Head of caudate nucleus (tissue), 42 donors: Measurements from ENCODE around the gene CD300H.
A peak's percentile ranks its signal among the peaks of the same experiment; 100 is the strongest.
"Not testable (repeated sequence)": the region's sequence is repeated elsewhere in the genome, so short reads cannot be mapped to it uniquely, and the experiment has no call there.

Experiments
- DNase-seq, 42 donors: peaks; one replicate each; pipeline versions ENCODE4 v3.0.0 to v3.0.0-alpha.2; 2020 to 2021; ENCODE audit warnings: mixed read lengths in 7 of 42
- intact Hi-C: fragments of 100-400 bp; cut with DNase I; formaldehyde crosslinking; loops from one replicate; pipeline ENCODE4 v1.15.0; 2022

CD300H gene

GRCh38 chr17:74592087-74592990 is 25.0 kb upstream of the CD300H start, which contains the start of gene CD300LD:
Gene CD300LD (minus strand): TSS chr17:74592283. CDS start chr17:74592202, 81 bp downstream.
- intact Hi-C loops: no loop called here
- DNase-seq: no peak

DNA sequence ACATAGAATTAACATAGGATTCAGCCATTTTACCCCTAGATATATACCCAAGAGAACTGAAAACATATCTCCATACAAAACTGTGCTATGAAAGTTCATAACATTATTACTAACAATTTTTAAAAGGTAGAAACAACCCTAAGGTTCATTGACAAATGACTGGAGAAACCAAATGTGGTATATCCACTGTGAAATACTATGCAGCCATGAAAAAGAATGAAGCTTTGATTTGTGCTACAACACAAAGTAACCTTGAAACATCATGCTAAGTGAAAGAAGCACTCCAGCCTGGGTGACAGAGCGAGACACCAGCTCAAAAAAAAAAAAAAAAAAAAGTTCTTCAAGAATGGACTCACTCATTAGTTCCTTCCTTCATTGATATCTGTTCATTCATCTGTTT is 24.2 kb upstream of the CD300H start:
- DNase-seq: no peak
- intact Hi-C loops: no loop called here

DNA sequence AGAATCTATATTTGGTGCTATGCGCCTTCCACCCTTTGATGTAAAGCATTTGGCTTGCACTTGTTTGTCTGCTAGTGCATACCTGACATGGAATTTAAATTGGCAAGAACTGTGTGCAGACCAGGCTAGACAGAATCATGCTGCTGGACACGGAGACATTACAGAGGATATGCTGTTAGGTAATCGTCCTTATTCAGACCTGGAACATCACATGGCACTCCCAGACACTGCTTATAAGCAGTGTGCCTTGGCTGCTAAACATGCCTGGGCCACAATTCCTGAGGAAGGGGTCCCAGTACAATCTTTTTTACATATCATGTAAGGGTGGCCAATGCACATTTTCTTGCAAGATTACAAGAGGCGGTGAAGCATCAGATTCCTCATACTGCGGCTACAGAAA is 18.4 kb upstream of the CD300H start:
- DNase-seq: no peak
- intact Hi-C loops: no loop called here

GRCh38 chr17:74584292-74585060 is 17.2 kb upstream of the CD300H start:
- no peak for DNase-seq
- intact Hi-C loops: no loop called here

- DNase-seq: no peak
Measured at GRCh38 chr17:74582633-74583032, 15.3 kb upstream of the CD300H start.

DNA sequence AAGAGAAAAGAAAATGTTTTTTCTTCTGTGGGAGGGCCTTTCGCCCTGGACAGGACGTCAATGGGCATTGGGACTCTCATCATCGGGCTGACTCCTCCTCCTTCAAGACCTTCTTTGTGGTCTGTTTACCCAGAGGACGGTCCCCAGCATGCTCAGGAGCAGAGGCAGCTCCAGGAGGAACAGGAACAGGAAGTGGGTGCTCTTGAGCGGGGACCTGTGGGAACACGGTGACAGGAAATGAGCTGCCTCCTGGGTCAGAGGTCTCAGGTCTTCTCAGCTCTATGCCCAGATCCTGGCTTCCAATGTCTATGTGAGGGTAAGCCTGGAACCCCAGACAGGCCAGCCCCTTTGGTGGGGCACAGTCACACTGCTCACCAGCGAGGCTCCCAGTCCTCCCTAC is 12.6 kb upstream of the CD300H start:
- intact Hi-C loops: no loop called here
- DNase-seq: no peak

More at GRCh38 chr17:74582633-74583032, 15.3 kb upstream of the CD300H start:
- intact Hi-C loops: no loop called here

- intact Hi-C loops: no loop called here
- DNase-seq: no peak
Measured at GRCh38 chr17:74578979-74579378, 11.7 kb upstream of the CD300H start.

DNA sequence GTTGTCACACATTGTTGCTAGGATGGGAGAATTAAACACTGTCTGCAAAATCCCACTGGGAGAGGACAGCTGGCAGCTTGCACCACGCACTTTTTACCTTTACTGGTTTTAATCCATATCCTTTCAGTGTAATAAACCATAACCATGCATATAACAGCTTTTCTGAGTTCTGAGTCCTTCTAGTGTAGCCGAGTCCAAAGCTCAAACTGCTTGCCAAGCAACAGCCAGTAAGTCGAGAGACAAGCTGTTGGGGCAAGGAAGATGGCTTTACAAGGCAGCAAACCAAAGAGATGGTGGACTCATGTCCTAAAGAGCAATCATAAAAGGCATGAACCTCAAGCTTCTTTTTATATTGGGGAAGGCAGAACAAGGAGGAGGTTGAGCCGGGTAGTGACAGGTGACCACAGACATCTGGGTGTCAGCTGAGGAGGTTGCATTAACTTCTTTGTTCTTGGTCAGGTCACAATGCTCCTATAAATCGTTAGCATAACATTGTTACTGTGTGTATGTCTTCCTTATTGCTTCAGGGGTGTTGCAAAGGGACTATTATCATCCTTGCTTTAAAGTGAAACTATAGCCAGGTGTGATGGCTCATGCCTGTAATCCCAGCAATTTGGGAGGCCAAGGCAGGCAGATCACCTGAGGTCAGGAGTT is 7.3 kb upstream of the CD300H start:
- intact Hi-C loops: no loop called here
- DNase-seq: no peak

DNA sequence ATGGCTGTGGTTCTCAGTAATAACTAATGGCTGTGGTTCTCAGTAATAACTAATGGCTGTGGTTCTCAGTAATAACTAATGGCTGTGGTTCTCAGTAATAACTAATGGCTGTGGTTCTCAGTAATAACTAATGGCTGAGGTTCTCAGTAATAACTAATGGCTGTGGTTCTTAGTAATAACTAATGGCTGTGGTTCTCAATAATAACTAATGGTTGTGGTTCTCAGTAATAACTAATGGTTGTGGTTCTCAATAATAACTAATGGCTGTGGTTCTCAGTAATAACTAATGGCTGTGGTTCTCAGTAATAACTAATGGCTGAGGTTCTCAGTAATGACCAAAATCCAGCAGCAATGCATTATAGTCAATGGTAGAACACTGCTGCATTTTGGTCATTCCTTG is 6.3 kb upstream of the CD300H start:
- intact Hi-C loops, DNase-seq: not testable (repeated sequence)

DNA sequence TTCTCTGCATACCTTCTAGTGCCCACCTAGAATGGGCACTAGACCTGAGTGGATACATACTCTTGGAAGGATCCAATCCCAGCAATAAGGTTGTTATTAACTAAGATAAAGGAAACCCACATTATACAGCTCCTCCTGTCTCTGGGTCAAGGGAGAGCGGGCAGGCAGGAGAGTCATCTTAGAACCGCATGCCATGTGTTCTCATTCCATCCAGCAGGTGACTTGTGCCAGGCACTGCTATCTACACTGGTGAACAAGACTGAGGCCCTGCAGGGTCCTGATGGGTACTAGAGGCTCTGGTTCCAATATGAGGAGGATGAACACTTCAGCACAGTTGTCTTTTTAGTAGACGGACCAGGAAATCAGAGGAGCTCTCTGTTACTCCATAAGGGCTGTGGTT is 5.9 kb upstream of the CD300H start:
- intact Hi-C loops: no loop called here
- DNase-seq: no peak

GRCh38 chr17:74571621-74572270 is 4.4 kb upstream of the CD300H start:
- no peak for DNase-seq
- intact Hi-C loops: no loop called here

- intact Hi-C loops: no loop called here
- DNase-seq: peak in 14 of 42 donors; percentile 6 to 45 (median 18)
Measured at GRCh38 chr17:74569020-74570003, 2.0 kb upstream of the CD300H start.

GRCh38 chr17:74568106-74568873 is 981 bp upstream of the CD300H start:
- DNase-seq: no peak
- intact Hi-C loops: no loop called here

DNA sequence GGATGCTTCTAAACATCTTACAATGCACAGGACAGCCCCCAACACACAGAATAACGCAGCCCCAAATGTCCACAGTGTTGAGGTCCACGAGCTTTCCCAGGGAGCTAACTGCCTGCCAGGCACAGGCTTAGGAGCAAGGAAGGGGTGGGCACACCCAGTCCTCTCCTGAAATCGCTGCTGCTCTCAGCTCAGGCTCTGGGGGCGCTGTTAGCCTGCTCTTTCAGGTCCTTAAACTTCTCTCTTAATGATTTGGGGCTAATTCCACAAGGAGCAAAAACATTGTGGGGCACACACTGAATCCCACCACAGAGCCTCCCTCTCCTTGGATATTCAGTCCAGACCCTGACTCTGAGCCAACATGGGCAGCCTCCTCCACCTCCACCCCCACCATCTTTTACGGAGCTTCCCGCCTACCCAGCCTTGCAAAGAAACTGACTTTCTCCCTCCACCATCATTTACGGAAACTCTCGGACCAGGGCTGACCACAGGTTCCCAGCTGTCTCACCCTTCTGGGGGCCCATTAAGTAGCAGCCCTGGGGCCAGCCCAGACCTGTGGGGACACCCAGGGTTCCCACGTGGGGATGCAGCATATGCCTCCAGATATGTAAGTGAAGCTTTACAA is 1.1 kb downstream of the CD300H start:
- intact Hi-C loops: no loop called here
- peak in 34 of 42 donors; percentile 17 to 69 (median 42) for DNase-seq

DNA sequence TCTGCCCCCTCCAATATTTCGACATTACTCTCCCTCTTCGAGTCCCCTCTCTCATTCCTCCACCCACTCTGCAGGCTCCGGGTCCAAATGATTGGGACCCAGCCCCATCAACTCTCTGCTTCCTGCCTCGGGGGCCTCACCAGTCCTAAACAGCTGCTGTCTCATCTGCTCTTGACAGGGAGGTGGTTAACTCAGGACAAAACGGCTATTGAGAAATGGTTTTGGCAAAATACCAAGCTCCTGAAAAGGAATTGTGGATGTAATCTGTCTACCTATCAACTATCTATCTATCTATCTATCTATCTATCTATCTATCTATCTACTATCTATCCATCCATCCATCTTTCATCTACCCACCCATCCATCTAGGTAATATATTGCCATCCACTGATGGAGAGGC is 2.2 kb downstream of the CD300H start:
- DNase-seq: no peak
- intact Hi-C loops: no loop called here

DNA sequence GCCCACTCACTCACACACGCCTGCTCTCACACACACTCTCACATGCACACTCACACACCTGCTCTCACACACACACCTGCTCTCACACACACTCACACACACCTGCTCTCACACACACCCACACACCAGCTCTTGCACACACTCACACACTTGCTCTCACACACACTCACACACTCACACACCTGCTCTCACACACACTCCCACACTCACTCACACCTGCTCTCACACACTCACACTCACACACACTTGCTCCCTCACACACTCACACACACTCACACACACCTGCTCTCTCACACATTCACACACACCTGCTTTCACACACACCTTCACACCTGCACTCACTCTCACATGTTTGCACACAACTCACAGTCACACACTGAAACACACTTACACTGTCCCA is 4.0 kb downstream of the CD300H start:
- intact Hi-C loops: no loop called here
- no peak for DNase-seq

DNA sequence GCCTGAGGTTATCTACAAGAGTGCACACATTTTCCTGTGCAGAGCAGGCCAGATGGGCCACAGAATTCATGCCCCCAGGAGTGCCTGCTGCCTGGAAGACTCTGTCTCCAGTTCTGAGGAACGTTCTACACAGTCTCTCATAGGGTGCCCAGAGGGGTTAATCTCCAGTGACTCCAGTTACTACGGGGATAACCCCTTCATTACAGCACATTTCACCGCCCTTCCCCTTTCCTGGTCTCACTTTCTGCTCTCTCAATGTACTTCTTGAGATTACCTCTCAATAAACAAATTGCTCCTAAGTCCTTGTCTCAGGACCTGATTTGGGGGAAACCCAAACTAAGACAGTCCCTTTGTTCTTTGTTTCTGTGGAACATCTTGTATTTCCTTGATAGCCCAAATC is 5.7 kb downstream of the CD300H start:
- no peak for DNase-seq
- intact Hi-C loops: no loop called here
